Rectal smooth muscle tissue (tissue), 1 donor: ENCODE measurements around the gene REXO2.

Source experiments
- H3K27ac ChIP-seq: one replicate; pipeline ENCODE4 v1.7.0; 2013; ENCODE audit warnings: low read depth, low read length, inconsistent platforms
- H3K27me3 ChIP-seq: one replicate; pipeline ENCODE4 v1.7.0; 2013; ENCODE audit warnings: low read length; ENCODE audit not compliant: control insufficient read depth, insufficient read depth
- H3K36me3 ChIP-seq: one replicate; pipeline ENCODE4 v1.7.0; 2013; ENCODE audit warnings: low read length; ENCODE audit not compliant: control insufficient read depth, insufficient read depth
- H3K4me1 ChIP-seq: one replicate; pipeline ENCODE4 v1.7.0; 2013; ENCODE audit warnings: low read length; ENCODE audit not compliant: control insufficient read depth, insufficient read depth
- H3K4me3 ChIP-seq: one replicate; pipeline ENCODE4 v1.7.0; 2013; ENCODE audit warnings: low read length
- H3K9ac ChIP-seq: one replicate; pipeline ENCODE4 v1.7.0; 2013; ENCODE audit warnings: low read length

REXO2 gene

GRCh38 chr11:114413958-114414357 is 25.3 kb upstream of the REXO2 start:
- no peak overlapping the region for H3K9ac ChIP-seq
- H3K36me3 ChIP-seq: no peaks in the 10 kb centered on the region
- H3K4me3 ChIP-seq: no peak overlapping the region
- H3K27ac ChIP-seq: no peak overlapping the region
- no peaks in the 10 kb centered on the region for H3K27me3 ChIP-seq
- no peaks in the 10 kb centered on the region for H3K4me1 ChIP-seq

GRCh38 chr11:114416441-114416961 is 22.8 kb upstream of the REXO2 start:
- no peak overlapping the region for H3K27ac ChIP-seq
- no peaks in the 10 kb centered on the region for H3K36me3 ChIP-seq
- no peaks in the 10 kb centered on the region for H3K27me3 ChIP-seq
- no peaks in the 10 kb centered on the region for H3K4me1 ChIP-seq
- no peak overlapping the region for H3K9ac ChIP-seq
- no peak overlapping the region for H3K4me3 ChIP-seq

- H3K9ac ChIP-seq: no peak overlapping the region
- H3K36me3 ChIP-seq: no peaks in the 10 kb centered on the region
- no peak overlapping the region for H3K4me3 ChIP-seq
- no peak overlapping the region for H3K27ac ChIP-seq
- H3K4me1 ChIP-seq: no peaks in the 10 kb centered on the region
- no peaks in the 10 kb centered on the region for H3K27me3 ChIP-seq
These were observed 13.0 kb upstream of the REXO2 start for GRCh38 chr11:114426280-114426679.

- Histone ChIP-seq H3K4me1 (no peaks in the 10 kb centered on the region), H3K9ac (no peak overlapping the region), H3K27ac (no peak overlapping the region), H3K27me3 (no peaks in the 10 kb centered on the region), H3K36me3 (no peaks in the 10 kb centered on the region), H3K4me3 (no peak overlapping the region)
These were observed 9.0 kb upstream of the REXO2 start for GRCh38 chr11:114430290-114430689.

- no peak overlapping the region for H3K27ac ChIP-seq
- H3K4me1 ChIP-seq: no peaks in the 10 kb centered on the region
- H3K27me3 ChIP-seq: no peaks in the 10 kb centered on the region
- no peaks in the 10 kb centered on the region for H3K36me3 ChIP-seq
- no peak overlapping the region for H3K9ac ChIP-seq
- no peak overlapping the region for H3K4me3 ChIP-seq
These were observed 6.4 kb upstream of the REXO2 start for GRCh38 chr11:114432893-114433292.

- H3K27ac ChIP-seq: no peak overlapping the region
- no peaks in the 10 kb centered on the region for H3K36me3 ChIP-seq
- no peaks in the 10 kb centered on the region for H3K4me1 ChIP-seq
- H3K4me3 ChIP-seq: no peak overlapping the region
- H3K27me3 ChIP-seq: no peaks in the 10 kb centered on the region
- H3K9ac ChIP-seq: no peak overlapping the region
These were observed 5.9 kb upstream of the REXO2 start for GRCh38 chr11:114433376-114433775.

GRCh38 chr11:114438303-114438702 is 964 bp upstream of the REXO2 start:
- no peaks in the 10 kb centered on the region for H3K36me3 ChIP-seq
- no peak overlapping the region for H3K4me3 ChIP-seq
- peaks cover 11% of the 10 kb centered on the region for H3K4me1 ChIP-seq
- no peak overlapping the region for H3K9ac ChIP-seq
- no peaks in the 10 kb centered on the region for H3K27me3 ChIP-seq
- H3K27ac ChIP-seq: no peak overlapping the region

GRCh38 chr11:114440121-114440860 is 1.0 kb downstream of the REXO2 start:
- Histone ChIP-seq H3K4me1 (peaks cover 11% of the 10 kb centered on the region), H3K27ac (peak overlapping the region; percentile 90), H3K9ac (peak overlapping the region; percentile 2), H3K27me3 (no peaks in the 10 kb centered on the region), H3K36me3 (no peaks in the 10 kb centered on the region), H3K4me3 (peak overlapping the region; percentile 93)

GRCh38 chr11:114440971-114441763 is 1.9 kb downstream of the REXO2 start:
- no peak overlapping the region for H3K4me3 ChIP-seq
- no peaks in the 10 kb centered on the region for H3K27me3 ChIP-seq
- H3K36me3 ChIP-seq: no peaks in the 10 kb centered on the region
- peak overlapping the region; percentile 90 for H3K27ac ChIP-seq
- no peak overlapping the region for H3K9ac ChIP-seq
- H3K4me1 ChIP-seq: peaks cover 11% of the 10 kb centered on the region

- Histone ChIP-seq H3K9ac (no peak overlapping the region), H3K27ac (peak overlapping the region; percentile 11), H3K27me3 (no peaks in the 10 kb centered on the region), H3K4me1 (peaks cover 11% of the 10 kb centered on the region), H3K36me3 (peaks cover 3% of the 10 kb centered on the region), H3K4me3 (no peak overlapping the region)
These were observed 2.7 kb downstream of the REXO2 start for GRCh38 chr11:114441921-114442320.

GRCh38 chr11:114442536-114442935 is 3.3 kb downstream of the REXO2 start:
- H3K36me3 ChIP-seq: peaks cover 3% of the 10 kb centered on the region

GRCh38 chr11:114447444-114447843 is 8.2 kb downstream of the REXO2 start:
- Histone ChIP-seq H3K4me3 (no peak overlapping the region), H3K9ac (no peak overlapping the region), H3K27me3 (no peaks in the 10 kb centered on the region), H3K4me1 (peaks cover 6% of the 10 kb centered on the region), H3K27ac (no peak overlapping the region), H3K36me3 (peaks cover 8% of the 10 kb centered on the region)

More at GRCh38 chr11:114442536-114442935, 3.3 kb downstream of the REXO2 start:
- Histone ChIP-seq H3K4me1 (peaks cover 11% of the 10 kb centered on the region), H3K27ac (no peak overlapping the region), H3K27me3 (no peaks in the 10 kb centered on the region), H3K4me3 (no peak overlapping the region), H3K9ac (no peak overlapping the region)
